GM18520 (cell line): ENCODE results near the gene SLC47A2.
"Not testable (repeated sequence)": the region's sequence is repeated elsewhere in the genome, so short reads cannot be mapped to it uniquely, and the experiment has no call there.

Source experiments
- ATAC-seq: cut with Tn5 transposase; IDR thresholded peaks from one replicate; pipeline ENCODE4 v1.9.1; 2021; ENCODE audit not compliant: unreplicated experiment

The SLC47A2 gene

GRCh38 chr17:19716108-19717030 lies at the start of gene SLC47A2:
SLC47A2 (minus strand) TSS chr17:19716584; CDS start chr17:19716555, 29 bp downstream.
- no peak for ATAC-seq

GRCh38 chr17:19766016-19766415 lies 49.6 kb upstream of the SLC47A2 start:
- no peak for ATAC-seq

- ATAC-seq = not testable (repeated sequence)
Observed at GRCh38 chr17:19763991-19764390, 47.6 kb upstream of the SLC47A2 start.

GRCh38 chr17:19763416-19763815 lies 47.0 kb upstream of the SLC47A2 start:
- ATAC-seq = no peak

GRCh38 chr17:19762515-19762961 lies 46.2 kb upstream of the SLC47A2 start:
- no peak for ATAC-seq

- ATAC-seq = no peak
Observed at GRCh38 chr17:19760746-19761145, 44.4 kb upstream of the SLC47A2 start.

GRCh38 chr17:19759568-19760549 lies 43.5 kb upstream of the SLC47A2 start:
- ATAC-seq = no peak

GRCh38 chr17:19757536-19758180 lies 41.3 kb upstream of the SLC47A2 start:
- ATAC-seq = no peak

- no peak for ATAC-seq
Observed at GRCh38 chr17:19756546-19756945, 40.2 kb upstream of the SLC47A2 start.

- ATAC-seq = no peak
Observed at GRCh38 chr17:19755821-19756510, 39.6 kb upstream of the SLC47A2 start.

- ATAC-seq = no peak
Observed at GRCh38 chr17:19755392-19755791, 39.0 kb upstream of the SLC47A2 start.

- no peak for ATAC-seq
Observed at GRCh38 chr17:19753661-19754463, 37.5 kb upstream of the SLC47A2 start.

GRCh38 chr17:19753051-19753509 lies 36.7 kb upstream of the SLC47A2 start:
- no peak for ATAC-seq

GRCh38 chr17:19752216-19753050 lies 36.0 kb upstream of the SLC47A2 start:
- no peak for ATAC-seq

- no peak for ATAC-seq
Observed at GRCh38 chr17:19750835-19751234, 34.5 kb upstream of the SLC47A2 start.

GRCh38 chr17:19750020-19750572 lies 33.7 kb upstream of the SLC47A2 start:
- ATAC-seq = no peak

GRCh38 chr17:19748807-19749193 lies 32.4 kb upstream of the SLC47A2 start:
- ATAC-seq = no peak
